Smooth muscle cell (in vitro differentiated cells): ENCODE measurements around the gene DYNC1H1. TPM values are rescaled to one million over a fixed set of nuclear protein-coding genes. Genes with fewer than 3 reads are reported as not detected.

ENCODE experiments used
- DNase-seq: peaks from one replicate; lab custom pipeline; 2025; ENCODE audit not compliant: unreplicated experiment; lab: John Stamatoyannopoulos, UW
- H2AFZ ChIP-seq: fragments of 200-600 bp; sonication (generic); 2 replicates; pipeline ENCODE4 v1.6.0; 2016; ENCODE audit warnings: antibody characterized with exemption, low read depth, mild to moderate bottlenecking
- H3F3A ChIP-seq: fragments of 200-600 bp; sonication (generic); 2 replicates; pipeline ENCODE4 v1.6.0; 2017; ENCODE audit warnings: antibody characterized with exemption, low read depth
- H3K27ac ChIP-seq: fragments of 200-600 bp; sonication (generic); 2 replicates; pipeline ENCODE4 v1.5.1; 2016; ENCODE audit warnings: low read depth, mild to moderate bottlenecking
- H3K27me3 ChIP-seq: fragments of 200-600 bp; sonication (generic); 2 replicates; pipeline ENCODE4 v1.6.1; 2016; ENCODE audit warnings: low read depth, mild to moderate bottlenecking
- H3K36me3 ChIP-seq: fragments of 200-600 bp; sonication (generic); 2 replicates; pipeline ENCODE4 v1.5.1; 2016; ENCODE audit warnings: low read depth
- H3K4me1 ChIP-seq: fragments of 200-600 bp; sonication (generic); 2 replicates; pipeline ENCODE4 v1.5.1; 2016; ENCODE audit warnings: low read depth
- H3K4me2 ChIP-seq: fragments of 200-600 bp; sonication (generic); 2 replicates; pipeline ENCODE4 v1.6.0; 2016; ENCODE audit warnings: mild to moderate bottlenecking
- H3K4me3 ChIP-seq: fragments of 200-600 bp; sonication (generic); 2 replicates; pipeline ENCODE4 v1.5.1; 2016; ENCODE audit warnings: mild to moderate bottlenecking
- H3K79me2 ChIP-seq: fragments of 200-600 bp; sonication (generic); 2 replicates; pipeline ENCODE4 v1.6.0; 2016; ENCODE audit warnings: low read depth, mild to moderate bottlenecking
- H3K9ac ChIP-seq: fragments of 200-600 bp; sonication (generic); 2 replicates; pipeline ENCODE4 v1.6.0; 2016; ENCODE audit warnings: low read depth
- H3K9me3 ChIP-seq: fragments of 200-600 bp; sonication (generic); replicated peaks from 2 replicates; pipeline ENCODE4 v1.5.1; 2016; ENCODE audit warnings: low read depth
- H4K20me1 ChIP-seq: fragments of 200-600 bp; sonication (generic); 2 replicates; pipeline ENCODE4 v1.6.0; 2016; ENCODE audit warnings: low read depth
- CTCF ChIP-seq: fragments of 200-600 bp; sonication (generic); IDR thresholded peaks from 2 replicates; pipeline ENCODE4 v1.5.1; 2017; ENCODE audit warnings: borderline replicate concordance, mild to moderate bottlenecking, antibody characterized with exemption; ENCODE audit not compliant: insufficient read depth, poor library complexity, severe bottlenecking
- WGBS: methylation state at CpG from one replicate; pipeline ENCODE4 v1.1.7; 2016; ENCODE audit warnings: low lambda C conversion rate; 5-methylcytosine and 5-hydroxymethylcytosine counted together
- polyA plus RNA-seq: library from polyadenylated mRNA; unstranded; fragments of >200 nt; fragmentation: Nextera tagmentation; extraction: Ambion mirVana; gene quantifications from 2 replicates; pipeline ENCODE4 v1.2.1, GENCODE V29; 2016
- total RNA-seq: library from RNA; depleted of rRNA; stranded (reverse); fragments of >200 nt; gene quantifications from 2 replicates; pipeline ENCODE4 v1.2.3, GENCODE V29; 2014

Gene DYNC1H1
- total and polyA plus RNA-seq, 2 experiments from 2014 or later: 137 to 399 TPM

GRCh38 chr14:101965770-101966722 is 1.7 kb downstream of the DYNC1H1 start:
- DNase-seq: no peak
- 36% methylated on average over 5 of the region's 5 CpGs for WGBS
- H3K4me2 ChIP-seq: peak overlapping the region; percentile 92
- peaks cover 57% of the 10 kb centered on the region for H4K20me1 ChIP-seq
- no peaks in the 10 kb centered on the region for H3K9me3 ChIP-seq
- peak overlapping the region; percentile 88 for H3K9ac ChIP-seq
- peaks cover 16% of the 10 kb centered on the region for H3K4me1 ChIP-seq
- H3K27me3 ChIP-seq: no peaks in the 10 kb centered on the region
- peak overlapping the region; percentile 70 for H3K27ac ChIP-seq
- H3F3A ChIP-seq: peaks cover 12% of the 10 kb centered on the region
- H3K36me3 ChIP-seq: no peaks in the 10 kb centered on the region
- peak overlapping the region; percentile 99 for H3K4me3 ChIP-seq
- no peak for TF ChIP-seq CTCF
- no peak overlapping the region for H2AFZ ChIP-seq
- H3K79me2 ChIP-seq: peaks cover 66% of the 10 kb centered on the region

DNA sequence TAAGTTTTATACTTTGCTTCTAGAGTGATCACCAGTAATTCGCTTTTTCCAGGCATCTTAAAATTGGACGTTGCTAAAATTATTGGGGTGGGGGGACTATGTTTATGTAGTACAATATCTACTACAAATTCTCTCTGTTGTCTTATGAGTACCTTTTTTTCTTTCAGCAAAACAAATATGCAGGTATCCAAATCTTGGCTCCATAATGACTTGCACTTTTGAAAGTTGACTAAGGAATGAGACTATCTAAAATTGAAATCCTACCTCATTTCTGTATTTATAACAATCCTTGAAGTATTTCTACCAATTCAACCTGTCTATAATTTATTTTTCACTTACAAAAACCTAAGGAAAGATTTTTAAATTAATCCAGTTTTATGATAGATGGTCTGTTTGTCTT is 2.4 kb downstream of the DYNC1H1 start:
- peak overlapping the region; percentile 99 for H3K4me3 ChIP-seq
- H3K27ac ChIP-seq: peak overlapping the region; percentile 70
- H3K9ac ChIP-seq: peak overlapping the region; percentile 88

DNA sequence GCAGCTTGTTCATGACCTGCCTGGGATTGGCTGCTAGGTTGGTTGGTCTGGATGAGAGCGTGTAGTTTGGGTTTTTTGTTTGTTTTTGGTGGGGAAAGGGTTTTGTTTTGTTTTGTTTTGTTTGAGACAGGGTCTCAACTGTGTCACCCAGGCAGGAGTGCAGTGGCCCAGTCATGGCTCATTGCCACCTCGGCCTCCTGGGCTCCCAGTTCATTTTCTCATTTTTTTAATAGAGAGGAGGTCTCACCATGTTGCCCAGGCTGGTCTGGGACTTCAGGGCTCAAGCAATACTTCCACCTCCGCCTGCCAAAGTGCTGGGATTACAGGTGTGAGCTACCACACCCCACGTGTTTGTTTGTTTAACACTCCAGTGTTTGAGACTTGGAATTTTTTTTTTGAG is 3.8 kb downstream of the DYNC1H1 start:
- Histone ChIP-seq H3K9ac (no peak overlapping the region), H3K27me3 (no peaks in the 10 kb centered on the region), H3K79me2 (peaks cover 85% of the 10 kb centered on the region), H3K4me1 (peaks cover 16% of the 10 kb centered on the region), H2AFZ (no peak overlapping the region), H3K4me3 (no peak overlapping the region), H4K20me1 (peaks cover 78% of the 10 kb centered on the region), H3F3A (peaks cover 6% of the 10 kb centered on the region), H3K4me2 (no peak overlapping the region), H3K9me3 (no peaks in the 10 kb centered on the region), H3K36me3 (no peaks in the 10 kb centered on the region), H3K27ac (no peak overlapping the region)
- no peak for TF ChIP-seq CTCF
- no peak for DNase-seq
- 91% methylated on average over 4 of the region's 4 CpGs for WGBS

More for the DNA sequence above, 2.4 kb downstream of the DYNC1H1 start:
- peak overlapping the region; percentile 92 for H3K4me2 ChIP-seq
- no peaks in the 10 kb centered on the region for H3K9me3 ChIP-seq
- TF ChIP-seq CTCF: no peak
- peaks cover 73% of the 10 kb centered on the region for H3K79me2 ChIP-seq
- peaks cover 12% of the 10 kb centered on the region for H3F3A ChIP-seq
- no peaks in the 10 kb centered on the region for H3K36me3 ChIP-seq
- H3K27me3 ChIP-seq: no peaks in the 10 kb centered on the region
- 86% methylated on average over 2 of the region's 2 CpGs for WGBS
- peaks cover 64% of the 10 kb centered on the region for H4K20me1 ChIP-seq
- peaks cover 16% of the 10 kb centered on the region for H3K4me1 ChIP-seq
- no peak overlapping the region for H2AFZ ChIP-seq
- DNase-seq: no peak
